Mononuclear cell (primary cell): ENCODE measurements around the gene ZNF275. TPM values are rescaled to one million over a fixed set of nuclear protein-coding genes. Genes with fewer than 3 reads are reported as not detected.

Experiments
- H3K27me3 ChIP-seq: 2 replicates; pipeline ENCODE4 v1.6.0; 2011; ENCODE audit warnings: low read length, control low read depth; ENCODE audit not compliant: insufficient read depth
- H3K4me1 ChIP-seq: 2 replicates; pipeline ENCODE4 v1.5.1; 2011; ENCODE audit warnings: mild to moderate bottlenecking, low read length, control low read depth; ENCODE audit not compliant: insufficient read depth
- H3K4me3 ChIP-seq: 2 replicates; pipeline ENCODE4 v1.5.1; 2011; ENCODE audit warnings: mild to moderate bottlenecking, low read length, moderate library complexity
- H3K9me3 ChIP-seq: 2 replicates; pipeline ENCODE4 v1.5.1; 2011; ENCODE audit warnings: low read depth, mild to moderate bottlenecking, control low read depth, low read length
- total RNA-seq: library from RNA; depleted of rRNA; stranded (reverse); fragments of >200 nt; gene quantifications from one replicate; pipeline ENCODE4 v1.2.3, GENCODE V29; 2012

ZNF275 gene
- total RNA-seq, 1 donor, result 7.8 TPM

DNA sequence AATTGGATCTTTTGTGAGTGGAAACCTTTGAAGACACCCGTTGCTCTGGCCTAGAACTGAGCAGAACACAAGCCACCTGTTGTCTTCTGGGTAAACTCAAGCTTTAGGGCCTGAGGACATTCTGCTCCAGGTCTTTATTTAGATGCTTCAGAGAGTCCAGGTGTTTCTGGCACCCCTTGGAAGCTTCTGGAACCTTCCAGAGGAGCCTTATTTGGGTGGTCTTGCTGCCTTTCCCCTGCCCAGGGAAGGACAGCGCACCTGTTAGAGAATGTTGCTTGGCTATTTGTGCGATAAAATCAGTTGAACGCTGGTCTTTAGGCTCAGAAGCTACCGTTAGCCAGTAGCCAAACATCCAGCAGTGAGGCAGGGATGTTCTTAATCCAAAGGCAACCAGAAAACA lies 3.0 kb downstream of the ZNF275 start:
- peaks cover 12% of the 10 kb centered on the region for H3K4me1 ChIP-seq
- no peak overlapping the region for H3K4me3 ChIP-seq
- no peaks in the 10 kb centered on the region for H3K9me3 ChIP-seq
- H3K27me3 ChIP-seq, result no peaks in the 10 kb centered on the region

DNA sequence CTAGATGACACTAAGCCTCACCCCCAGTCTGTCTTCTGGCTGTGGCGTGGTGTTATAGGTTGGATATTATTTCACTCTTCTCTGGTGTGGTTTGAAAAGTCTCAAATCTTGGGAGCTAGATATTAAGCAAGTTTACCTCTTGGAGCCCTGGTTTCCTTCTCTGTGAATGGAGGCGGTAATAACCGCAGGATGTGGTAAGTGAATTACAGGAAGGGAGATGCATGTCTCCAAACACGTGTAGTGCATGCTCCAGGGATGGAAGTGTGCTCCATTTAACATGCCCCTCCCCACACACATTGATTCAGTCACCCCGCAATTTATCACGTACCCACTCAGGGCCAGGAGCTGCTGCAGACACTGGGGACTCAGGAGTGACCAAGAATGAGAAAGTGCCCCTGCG lies 4.9 kb downstream of the ZNF275 start:
- no peak overlapping the region for H3K4me3 ChIP-seq
- H3K4me1 ChIP-seq, result peaks cover 12% of the 10 kb centered on the region
- no peaks in the 10 kb centered on the region for H3K9me3 ChIP-seq

DNA sequence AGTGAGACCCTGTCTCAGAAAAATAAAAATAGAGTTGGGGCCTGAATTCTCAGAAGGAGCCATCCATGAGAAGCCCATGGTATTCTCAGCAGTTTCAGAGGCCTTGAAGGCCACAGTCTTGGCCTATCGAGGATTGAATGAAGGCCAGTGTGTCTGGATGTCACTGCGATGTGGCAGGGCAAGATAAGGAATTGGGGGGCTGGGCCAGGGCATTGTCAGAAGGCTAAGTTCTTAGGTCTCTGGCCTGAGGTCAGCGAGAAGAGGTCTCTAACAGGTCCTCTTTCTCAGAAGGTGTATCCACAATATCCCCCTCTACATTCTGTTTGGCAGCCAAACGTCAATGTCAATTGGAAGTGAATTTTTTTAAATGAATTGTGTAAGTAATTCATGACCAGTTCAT lies 5.7 kb downstream of the ZNF275 start:
- no peak overlapping the region for H3K4me3 ChIP-seq
- peaks cover 12% of the 10 kb centered on the region for H3K4me1 ChIP-seq
- no peaks in the 10 kb centered on the region for H3K27me3 ChIP-seq
- H3K9me3 ChIP-seq, result no peaks in the 10 kb centered on the region

More for the DNA sequence above, 4.9 kb downstream of the ZNF275 start:
- H3K27me3 ChIP-seq, result no peaks in the 10 kb centered on the region

DNA sequence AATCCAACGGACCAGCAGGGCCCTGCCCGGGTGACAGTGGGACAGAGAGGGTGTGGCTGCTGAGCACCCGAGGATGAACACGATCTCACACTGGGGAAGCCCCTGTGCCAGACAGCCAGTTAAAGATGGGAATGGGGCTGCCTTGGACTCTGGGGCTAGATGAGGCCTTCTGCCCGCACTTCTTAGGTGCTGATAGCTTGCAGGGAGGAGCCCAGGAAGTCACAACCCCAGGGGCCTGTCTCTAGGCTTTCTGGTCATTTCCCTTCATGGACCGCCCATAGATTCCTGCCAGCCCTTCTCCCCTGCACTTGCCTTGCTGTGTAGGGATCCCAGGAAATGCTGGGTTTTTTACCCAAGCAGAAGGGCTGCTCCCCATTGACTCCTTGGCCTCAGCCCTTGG lies 6.2 kb downstream of the ZNF275 start:
- Histone ChIP-seq H3K4me3 (no peak overlapping the region), H3K4me1 (peaks cover 12% of the 10 kb centered on the region), H3K27me3 (no peaks in the 10 kb centered on the region), H3K9me3 (no peaks in the 10 kb centered on the region)

DNA sequence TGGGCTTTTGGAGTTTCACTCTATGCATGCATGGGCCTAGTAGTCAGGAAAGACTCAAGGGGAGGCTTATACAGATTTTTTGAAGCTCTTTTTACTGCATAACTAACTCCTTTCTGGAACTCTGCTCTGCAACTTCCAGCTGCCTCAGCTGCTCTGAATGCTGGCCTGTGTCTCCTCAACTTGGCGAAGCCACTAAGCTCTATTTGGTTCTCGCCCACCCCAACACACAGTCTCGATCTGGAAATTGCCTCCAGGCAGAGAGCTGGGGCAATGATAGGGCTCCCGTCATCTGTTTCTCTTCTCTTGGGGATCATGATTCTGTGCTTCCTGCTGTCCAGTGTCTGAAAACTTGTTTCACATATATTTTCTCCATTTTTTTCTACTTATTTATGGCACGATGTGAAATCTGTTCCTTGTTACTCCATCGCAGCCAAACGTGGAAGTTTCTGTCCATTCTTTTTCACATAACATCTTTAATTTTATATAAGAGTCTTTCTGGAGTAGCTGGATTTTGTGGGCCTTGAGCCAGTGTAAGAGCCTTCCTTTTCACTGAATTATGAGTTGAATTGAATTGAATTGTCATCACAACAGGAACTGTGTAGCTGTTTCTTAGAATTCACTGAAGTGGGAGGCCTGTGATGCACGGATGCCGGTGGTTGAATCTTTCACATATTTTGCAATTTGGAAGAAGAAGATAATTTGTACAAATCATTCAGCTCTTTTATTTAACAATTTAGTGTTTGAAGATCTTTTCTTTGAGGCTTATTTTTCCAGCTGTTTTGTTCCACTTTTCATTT lies 9.0 kb downstream of the ZNF275 start:
- H3K27me3 ChIP-seq, result no peaks in the 10 kb centered on the region
- H3K4me1 ChIP-seq, result no peaks in the 10 kb centered on the region
- H3K9me3 ChIP-seq, result no peaks in the 10 kb centered on the region
- H3K4me3 ChIP-seq, result no peak overlapping the region

DNA sequence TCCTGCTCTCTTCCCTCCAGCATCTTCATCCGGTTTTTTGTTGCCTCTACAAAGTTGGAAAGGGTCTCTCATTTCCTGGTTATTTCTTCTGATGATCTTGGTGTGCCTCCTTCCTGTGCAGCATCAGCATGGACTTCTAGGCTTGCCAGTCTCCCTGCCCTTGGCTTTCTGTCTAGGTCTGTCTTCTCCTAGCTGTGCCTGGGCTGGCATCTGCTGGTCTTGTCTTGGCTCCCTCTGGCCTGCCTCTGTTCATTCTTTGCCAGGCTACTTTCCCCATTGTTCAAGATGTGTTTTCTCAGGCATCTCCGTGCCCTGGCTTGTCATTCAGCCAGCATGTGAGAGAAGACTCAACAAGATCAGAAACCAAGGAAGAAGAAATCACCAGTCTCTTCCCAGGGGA lies 9.7 kb downstream of the ZNF275 start:
- no peaks in the 10 kb centered on the region for H3K9me3 ChIP-seq
- H3K4me3 ChIP-seq, result no peak overlapping the region
- no peaks in the 10 kb centered on the region for H3K27me3 ChIP-seq
- H3K4me1 ChIP-seq, result no peaks in the 10 kb centered on the region

DNA sequence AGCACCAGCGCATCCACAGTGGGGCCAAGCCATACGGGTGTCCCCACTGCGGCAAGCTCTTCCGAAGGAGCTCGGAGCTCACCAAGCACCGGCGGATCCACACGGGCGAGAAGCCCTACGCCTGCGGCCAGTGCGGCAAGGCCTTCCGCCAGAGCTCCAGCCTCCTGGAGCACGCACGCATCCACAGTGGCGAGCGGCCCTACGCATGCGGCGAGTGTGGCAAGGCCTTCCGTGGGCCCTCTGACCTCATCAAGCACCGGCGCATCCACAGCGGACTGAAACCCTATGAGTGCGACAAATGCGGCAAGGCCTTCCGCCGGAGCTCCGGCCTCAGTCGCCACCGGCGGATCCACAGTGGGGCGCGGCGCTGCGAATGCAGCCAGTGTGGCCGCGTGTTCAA lies 13.6 kb downstream of the ZNF275 start:
- Histone ChIP-seq H3K27me3 (no peaks in the 10 kb centered on the region), H3K4me1 (no peaks in the 10 kb centered on the region), H3K9me3 (no peaks in the 10 kb centered on the region), H3K4me3 (no peak overlapping the region)

DNA sequence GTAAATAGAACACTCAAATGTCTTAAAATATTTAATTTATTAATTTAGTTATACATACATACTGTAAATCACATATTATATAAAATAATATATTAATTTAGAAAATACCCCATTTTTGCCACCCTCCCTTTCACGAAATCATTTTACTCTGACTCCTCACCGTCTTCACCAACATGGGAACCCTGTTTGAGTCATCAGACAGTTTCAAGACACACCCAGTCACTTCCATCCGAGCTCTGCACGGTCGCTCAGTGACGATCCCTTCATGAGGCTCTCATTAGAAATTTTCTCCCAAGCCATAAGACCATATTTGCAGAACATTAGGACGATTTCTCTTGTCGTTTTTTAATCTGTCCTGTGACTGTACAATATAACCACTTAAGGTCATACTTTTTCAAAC lies 14.5 kb downstream of the ZNF275 start:
- Histone ChIP-seq H3K27me3 (no peaks in the 10 kb centered on the region), H3K4me3 (no peak overlapping the region), H3K4me1 (no peaks in the 10 kb centered on the region), H3K9me3 (no peaks in the 10 kb centered on the region)

DNA sequence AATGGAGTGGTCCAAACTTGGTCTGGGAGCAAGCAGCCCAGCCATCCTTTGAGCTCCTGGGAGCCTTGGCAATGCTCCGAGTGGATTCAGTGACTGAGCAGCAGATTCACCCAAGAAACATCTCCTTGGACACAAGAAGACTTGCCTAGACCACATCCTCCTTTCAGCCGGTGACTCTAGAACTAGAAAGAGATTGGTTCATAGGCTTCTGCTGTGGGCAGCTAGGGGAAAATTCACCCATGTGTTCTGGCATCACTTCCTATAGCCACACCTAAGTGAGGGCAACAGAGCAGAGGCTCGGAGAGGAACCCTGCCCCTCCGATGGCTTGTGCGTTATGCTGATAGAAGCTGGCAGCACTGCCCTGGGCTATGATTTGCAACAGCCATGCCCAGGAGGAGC lies 16.0 kb downstream of the ZNF275 start:
- Histone ChIP-seq H3K4me3 (no peak overlapping the region), H3K9me3 (no peaks in the 10 kb centered on the region), H3K4me1 (no peaks in the 10 kb centered on the region), H3K27me3 (no peaks in the 10 kb centered on the region)

DNA sequence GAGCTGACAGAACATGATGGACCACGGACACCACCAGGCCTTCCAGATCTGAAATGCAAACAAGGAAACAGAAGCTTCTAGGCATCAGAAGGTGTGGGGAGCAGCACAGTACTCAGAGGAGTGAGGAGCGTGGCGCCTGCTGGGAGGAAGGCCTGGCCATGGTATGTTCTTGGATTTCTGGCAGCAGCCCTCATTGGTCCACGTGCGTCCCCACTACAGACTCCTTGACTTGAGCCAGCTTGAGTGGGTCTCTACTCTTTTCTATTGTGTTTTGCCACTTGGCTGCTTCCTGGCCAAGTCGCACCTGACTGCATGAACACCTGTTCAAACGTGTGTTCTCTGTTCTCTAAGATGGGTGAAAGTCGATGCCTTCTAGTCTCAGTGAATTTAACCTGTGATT lies 18.0 kb downstream of the ZNF275 start:
- Histone ChIP-seq H3K9me3 (no peaks in the 10 kb centered on the region), H3K4me1 (no peaks in the 10 kb centered on the region), H3K4me3 (no peak overlapping the region), H3K27me3 (no peaks in the 10 kb centered on the region)

DNA sequence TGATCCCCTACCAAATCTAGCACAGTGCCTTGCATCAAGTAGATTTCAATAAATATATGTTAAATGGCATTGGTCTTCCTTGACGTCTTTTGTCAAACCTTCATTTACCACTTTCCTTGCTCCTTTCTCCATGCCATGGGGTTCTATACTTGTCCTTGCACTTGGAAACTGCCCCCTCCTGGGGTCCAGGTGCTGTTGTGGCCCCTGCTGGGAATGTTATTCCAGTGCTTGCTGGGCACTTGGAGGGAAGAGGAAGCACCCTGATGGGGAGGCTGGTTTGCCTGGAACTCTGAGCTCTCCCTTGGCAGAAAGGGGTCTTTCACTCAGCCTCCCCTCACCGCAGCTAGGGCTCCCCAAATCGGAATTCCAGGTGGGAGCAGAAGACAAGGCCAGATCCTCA lies 18.9 kb downstream of the ZNF275 start:
- H3K4me1 ChIP-seq, result no peaks in the 10 kb centered on the region
- H3K4me3 ChIP-seq, result no peak overlapping the region
- no peaks in the 10 kb centered on the region for H3K9me3 ChIP-seq
- no peaks in the 10 kb centered on the region for H3K27me3 ChIP-seq

DNA sequence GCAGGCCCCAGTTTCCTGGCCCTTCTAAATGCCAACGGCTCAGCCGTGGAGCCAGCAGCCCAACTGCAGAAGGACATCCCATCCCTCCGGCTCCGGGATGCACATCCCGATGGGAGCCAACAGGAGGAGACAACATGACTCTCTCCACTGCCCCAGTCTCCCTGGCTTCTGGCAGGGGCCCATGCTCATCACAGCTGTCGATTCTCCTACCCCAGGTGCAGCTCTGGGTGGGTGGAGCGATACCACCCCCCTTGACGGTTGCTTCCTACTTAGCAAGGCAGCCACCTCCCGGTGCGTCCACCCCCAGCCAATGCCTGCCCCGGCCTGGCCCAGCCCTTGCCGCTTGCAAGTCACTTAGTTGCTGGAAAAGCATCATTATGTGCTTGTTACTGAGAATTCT lies 19.5 kb downstream of the ZNF275 start:
- Histone ChIP-seq H3K4me3 (no peak overlapping the region), H3K27me3 (no peaks in the 10 kb centered on the region), H3K9me3 (no peaks in the 10 kb centered on the region), H3K4me1 (no peaks in the 10 kb centered on the region)

DNA sequence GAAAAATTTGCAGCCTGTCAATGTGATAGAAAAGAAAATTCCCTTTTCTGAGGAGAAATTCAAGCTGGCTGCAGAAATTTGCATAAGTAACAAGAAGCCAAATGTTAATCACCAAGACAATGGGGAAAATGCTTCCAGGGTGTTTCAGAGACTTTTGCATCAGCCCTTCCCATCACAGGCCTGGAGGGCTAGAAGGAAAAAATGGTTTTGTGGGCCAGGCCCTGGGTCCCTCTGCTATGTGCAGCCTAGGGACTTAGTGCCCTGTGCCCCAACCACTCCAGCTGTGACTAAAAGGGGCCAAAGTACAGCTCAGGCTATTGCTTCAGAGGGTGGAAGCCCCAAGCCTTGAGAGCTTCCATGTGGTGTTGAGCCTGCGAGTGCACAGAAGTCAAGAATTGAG lies 23.9 kb downstream of the ZNF275 start:
- Histone ChIP-seq H3K9me3 (no peaks in the 10 kb centered on the region), H3K27me3 (no peaks in the 10 kb centered on the region), H3K4me1 (no peaks in the 10 kb centered on the region), H3K4me3 (no peak overlapping the region)

DNA sequence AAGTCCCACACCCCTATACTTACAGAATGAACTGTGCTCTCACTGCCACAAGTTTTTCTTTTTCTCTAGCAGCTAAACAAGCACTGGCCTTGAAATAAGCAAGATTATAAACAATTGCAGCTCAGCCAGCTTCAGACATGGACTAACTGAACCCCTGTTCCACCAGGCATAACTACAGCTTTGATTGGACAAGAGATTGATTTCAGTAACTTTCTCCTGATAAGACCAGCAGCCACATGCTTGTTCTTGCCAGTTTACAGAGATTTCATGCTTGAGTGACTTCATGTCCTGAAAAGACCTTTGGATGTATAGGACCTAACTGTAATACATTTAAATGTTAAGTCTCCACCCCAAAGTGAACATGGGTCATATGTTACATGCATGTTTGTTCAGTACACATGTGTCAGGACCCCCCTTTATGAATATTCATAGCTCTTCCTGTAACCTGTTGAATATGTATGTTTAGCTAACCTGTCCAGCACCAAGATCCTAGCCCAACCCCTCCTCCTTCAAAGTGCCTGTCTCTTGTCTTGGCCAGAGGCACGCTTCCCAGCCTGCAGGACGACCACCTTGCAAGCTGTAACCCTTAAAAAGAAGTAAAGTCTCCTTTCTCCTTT lies 27.9 kb downstream of the ZNF275 start:
- H3K4me3 ChIP-seq, result no peak overlapping the region
- H3K4me1 ChIP-seq, result no peaks in the 10 kb centered on the region
- no peaks in the 10 kb centered on the region for H3K9me3 ChIP-seq
- H3K27me3 ChIP-seq, result no peaks in the 10 kb centered on the region

DNA sequence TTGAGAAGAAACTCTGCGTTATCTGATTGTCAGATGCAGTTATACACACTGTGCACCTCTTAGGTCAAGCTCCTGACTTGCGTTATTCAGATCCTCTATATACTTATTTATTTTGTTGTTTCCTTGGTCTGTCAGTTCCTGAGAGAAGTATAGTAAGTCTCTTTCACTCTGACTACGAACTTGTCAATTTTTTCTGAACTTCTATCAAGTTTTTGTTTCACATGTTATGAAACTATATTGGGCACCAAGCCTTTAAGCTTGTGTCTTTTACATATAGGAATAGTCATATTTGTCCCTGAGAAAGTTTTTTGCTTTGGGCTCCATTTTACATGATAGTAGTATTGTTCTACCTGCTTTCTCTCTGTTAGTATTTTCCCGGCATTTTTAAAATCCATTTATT lies 31.7 kb downstream of the ZNF275 start:
- Histone ChIP-seq H3K4me3 (no peak overlapping the region), H3K9me3 (no peaks in the 10 kb centered on the region), H3K4me1 (no peaks in the 10 kb centered on the region), H3K27me3 (no peaks in the 10 kb centered on the region)

DNA sequence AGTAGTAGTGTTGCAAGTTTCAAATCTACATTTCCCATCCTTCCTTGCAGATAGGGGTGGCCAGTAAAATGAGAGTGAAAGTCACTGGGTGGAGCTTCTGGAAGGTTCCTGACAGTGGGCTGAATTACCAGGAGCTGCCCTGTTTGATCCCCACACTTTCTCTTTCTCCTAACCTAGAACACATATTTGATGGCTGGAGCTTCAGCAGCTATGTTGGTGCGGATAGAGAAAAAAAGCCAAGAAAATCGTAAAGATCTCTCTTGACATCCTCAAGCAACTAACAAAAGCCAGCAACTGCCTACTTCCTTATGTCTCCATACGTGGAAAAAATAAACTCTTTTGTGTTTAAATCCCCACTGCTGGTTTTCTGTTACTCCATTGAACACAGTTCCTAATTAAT lies 32.2 kb downstream of the ZNF275 start:
- H3K9me3 ChIP-seq, result no peaks in the 10 kb centered on the region
- no peak overlapping the region for H3K4me3 ChIP-seq
- H3K4me1 ChIP-seq, result no peaks in the 10 kb centered on the region
- H3K27me3 ChIP-seq, result no peaks in the 10 kb centered on the region
